Astrocyte (in vitro differentiated cells and primary cell): ENCODE measurements around the gene SMOC2. TPM values are rescaled to one million over a fixed set of nuclear protein-coding genes. Genes with fewer than 3 reads are reported as not detected.

Experiments used
- DNase-seq: peaks from one replicate; pipeline ENCODE4 v3.0.0-alpha.2; 2010; ENCODE audit warnings: low read depth
- FAIRE-seq: peaks from 2 replicates; lab custom pipeline; 2011; peaks lifted over from hg19 to GRCh38; lab: Jason Lieb, UNC
- H2AFZ ChIP-seq: 2 replicates; pipeline ENCODE4 v1.6.0; 2012; ENCODE audit warnings: low read depth, low read length, inconsistent platforms
- H3K27ac ChIP-seq: 2 replicates; pipeline ENCODE4 v1.5.1; 2011; ENCODE audit warnings: low read depth, low read length, inconsistent platforms
- H3K27me3 ChIP-seq: 2 replicates; pipeline ENCODE4 v1.6.0; 2011; ENCODE audit warnings: low read length, inconsistent platforms; ENCODE audit not compliant: insufficient read depth
- H3K36me3 ChIP-seq: 2 replicates; pipeline ENCODE4 v1.5.1; 2011; ENCODE audit warnings: low read length, inconsistent platforms; ENCODE audit not compliant: insufficient read depth
- H3K4me1 ChIP-seq: 2 replicates; pipeline ENCODE4 v1.5.1; 2011; ENCODE audit warnings: low read length, inconsistent platforms; ENCODE audit not compliant: insufficient read depth
- H3K4me2 ChIP-seq: 2 replicates; pipeline ENCODE4 v1.6.0; 2012; ENCODE audit warnings: low read length, inconsistent platforms
- H3K4me3 ChIP-seq: 2 replicates; pipeline ENCODE4 v1.5.1; 2011; ENCODE audit warnings: low read depth, mild to moderate bottlenecking, low read length, inconsistent platforms; ENCODE audit not compliant: insufficient read depth
- H3K79me2 ChIP-seq: 2 replicates; pipeline ENCODE4 v1.6.0; 2012; ENCODE audit warnings: mild to moderate bottlenecking, low read length, inconsistent platforms; ENCODE audit not compliant: insufficient read depth
- H3K9ac ChIP-seq: 2 replicates; pipeline ENCODE4 v1.6.0; 2012; ENCODE audit warnings: mild to moderate bottlenecking, low read length, inconsistent platforms
- H3K9me3 ChIP-seq: 2 replicates; pipeline ENCODE4 v1.5.1; 2012; ENCODE audit warnings: low read depth, mild to moderate bottlenecking, low read length, inconsistent platforms; ENCODE audit not compliant: insufficient read depth
- H4K20me1 ChIP-seq: 2 replicates; pipeline ENCODE4 v1.6.0; 2012; ENCODE audit warnings: low read length, inconsistent platforms; ENCODE audit not compliant: insufficient read depth
- H3K27ac Mint-ChIP-seq: one replicate; pipeline ENCODE4 v1.8.0; 2021; ENCODE audit warnings: mild to moderate bottlenecking, mixed read lengths; ENCODE audit not compliant: unreplicated experiment
- H3K27me3 Mint-ChIP-seq: one replicate; pipeline ENCODE4 v1.8.0; 2021; ENCODE audit warnings: low read depth, mixed read lengths; ENCODE audit not compliant: unreplicated experiment
- H3K36me3 Mint-ChIP-seq: one replicate; pipeline ENCODE4 v1.8.0; 2021; ENCODE audit warnings: low read depth, mixed read lengths; ENCODE audit not compliant: unreplicated experiment
- H3K4me1 Mint-ChIP-seq: one replicate; pipeline ENCODE4 v1.8.0; 2021; ENCODE audit warnings: low read depth, mixed read lengths; ENCODE audit not compliant: unreplicated experiment
- H3K4me3 Mint-ChIP-seq: one replicate; pipeline ENCODE4 v1.8.0; 2021; ENCODE audit warnings: mild to moderate bottlenecking, moderate library complexity, mixed read lengths; ENCODE audit not compliant: unreplicated experiment
- H3K9me3 Mint-ChIP-seq: one replicate; pipeline ENCODE4 v1.8.0; 2021; ENCODE audit warnings: mild to moderate bottlenecking, mixed read lengths; ENCODE audit not compliant: unreplicated experiment
- EZH2 ChIP-seq: IDR thresholded peaks from 2 replicates; pipeline ENCODE4 v1.6.1; 2012; ENCODE audit warnings: mild to moderate bottlenecking, low read length, inconsistent platforms; ENCODE audit not compliant: insufficient read depth
- total RNA-seq: library from RNA; stranded (reverse); gene quantifications from 2 replicates; pipeline ENCODE4 v1.2.1, GENCODE V29; 2021
- TF ChIP-seq, protein P1 (sequence below): IDR thresholded peaks from 2 replicates; pipeline ENCODE4 v1.5.1; 2011; ENCODE audit warnings: low read depth, mild to moderate bottlenecking, inconsistent platforms, low read length, moderate library complexity; ENCODE audit not compliant: insufficient read depth

SMOC2 gene
- total RNA-seq, 1 donor from 2014 or later = 0.93 TPM

DNA sequence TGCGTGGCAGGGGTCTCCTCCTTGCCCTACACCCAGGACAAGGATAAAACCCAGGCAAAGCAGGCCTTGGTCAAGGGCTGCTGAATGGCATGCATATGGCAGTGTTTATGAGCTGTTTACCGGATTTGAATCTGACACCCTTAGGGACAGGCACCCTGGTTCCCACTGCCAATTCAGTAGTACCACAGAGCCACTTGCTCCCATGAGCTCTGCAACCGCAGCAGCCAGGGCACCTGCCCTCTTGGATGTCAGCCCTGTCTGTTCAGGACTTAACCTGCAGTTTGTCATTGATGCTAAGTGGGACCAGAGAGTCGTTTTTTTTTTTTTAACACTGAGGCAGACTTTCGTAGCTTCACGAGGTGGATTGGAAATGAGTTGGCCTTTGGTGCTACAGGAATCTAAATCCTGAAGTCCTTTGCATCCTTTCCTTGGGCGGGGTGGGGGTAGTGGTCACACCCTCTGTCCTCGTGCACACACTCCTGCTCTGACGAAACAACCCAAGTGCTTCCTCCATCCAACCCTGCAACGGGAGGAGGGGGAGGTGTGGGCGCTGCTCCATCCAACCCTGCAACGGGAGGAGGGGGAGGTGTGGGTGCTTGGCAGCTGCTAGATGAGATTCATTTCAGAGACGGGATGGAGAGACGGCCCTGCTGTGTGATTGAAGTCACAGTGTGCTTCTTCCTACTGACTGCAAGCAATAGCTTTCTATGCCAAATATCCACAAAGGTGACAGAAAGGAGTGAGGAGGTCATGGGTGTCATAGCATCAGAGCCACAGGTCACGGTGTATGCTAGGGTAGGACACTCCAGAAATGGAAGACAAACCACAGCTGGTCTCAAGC is 166.5 kb downstream of the SMOC2 start:
- DNase-seq (no peak), FAIRE-seq (no peak)
- no peaks in the 10 kb centered on the region for H3K36me3 Mint-ChIP-seq
- H3K4me1 Mint-ChIP-seq = peaks cover 10% of the 10 kb centered on the region
- H3K9me3 Mint-ChIP-seq = peaks cover 2% of the 10 kb centered on the region
- Histone ChIP-seq H3K9me3 (peaks cover 5% of the 10 kb centered on the region), H3K9ac (no peak overlapping the region), H3K27ac (no peak overlapping the region), H2AFZ (no peak overlapping the region), H3K4me1 (no peaks in the 10 kb centered on the region), H4K20me1 (no peaks in the 10 kb centered on the region), H3K79me2 (no peaks in the 10 kb centered on the region), H3K27me3 (no peaks in the 10 kb centered on the region), H3K4me3 (no peak overlapping the region), H3K4me2 (no peak overlapping the region), H3K36me3 (no peaks in the 10 kb centered on the region)
- H3K27me3 Mint-ChIP-seq = peaks cover 18% of the 10 kb centered on the region
- no peak overlapping the region for H3K27ac Mint-ChIP-seq
- no peak overlapping the region for H3K4me3 Mint-ChIP-seq
- no peak for TF ChIP-seq EZH2

DNA sequence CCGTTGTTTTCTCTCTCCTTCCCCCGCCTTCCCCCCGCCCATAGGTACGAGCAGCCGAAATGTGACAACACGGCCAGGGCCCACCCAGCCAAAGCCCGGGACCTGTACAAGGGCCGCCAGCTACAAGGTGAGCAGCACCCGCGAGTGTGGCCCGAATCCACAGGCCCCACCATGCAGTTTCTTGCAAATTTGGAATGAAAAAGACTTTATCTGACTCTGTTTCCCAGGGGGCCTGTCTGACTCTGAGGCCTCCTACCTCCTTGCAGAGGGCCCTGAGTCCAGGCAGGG is 167.1 kb downstream of the SMOC2 start:
- Histone ChIP-seq H3K36me3 (no peaks in the 10 kb centered on the region), H2AFZ (no peak overlapping the region), H3K27ac (no peak overlapping the region), H3K9me3 (peaks cover 5% of the 10 kb centered on the region), H3K4me2 (no peak overlapping the region), H3K27me3 (no peaks in the 10 kb centered on the region), H4K20me1 (no peaks in the 10 kb centered on the region), H3K4me1 (no peaks in the 10 kb centered on the region), H3K79me2 (no peaks in the 10 kb centered on the region), H3K4me3 (no peak overlapping the region), H3K9ac (no peak overlapping the region)
- Mint-ChIP-seq H3K4me3 (no peak overlapping the region), H3K27ac (no peak overlapping the region), H3K4me1 (peaks cover 10% of the 10 kb centered on the region), H3K9me3 (peaks cover 5% of the 10 kb centered on the region), H3K27me3 (peaks cover 16% of the 10 kb centered on the region), H3K36me3 (peaks cover 4% of the 10 kb centered on the region)
- no peak for DNase-seq
- FAIRE-seq = no peak
- TF ChIP-seq, protein P1, sequence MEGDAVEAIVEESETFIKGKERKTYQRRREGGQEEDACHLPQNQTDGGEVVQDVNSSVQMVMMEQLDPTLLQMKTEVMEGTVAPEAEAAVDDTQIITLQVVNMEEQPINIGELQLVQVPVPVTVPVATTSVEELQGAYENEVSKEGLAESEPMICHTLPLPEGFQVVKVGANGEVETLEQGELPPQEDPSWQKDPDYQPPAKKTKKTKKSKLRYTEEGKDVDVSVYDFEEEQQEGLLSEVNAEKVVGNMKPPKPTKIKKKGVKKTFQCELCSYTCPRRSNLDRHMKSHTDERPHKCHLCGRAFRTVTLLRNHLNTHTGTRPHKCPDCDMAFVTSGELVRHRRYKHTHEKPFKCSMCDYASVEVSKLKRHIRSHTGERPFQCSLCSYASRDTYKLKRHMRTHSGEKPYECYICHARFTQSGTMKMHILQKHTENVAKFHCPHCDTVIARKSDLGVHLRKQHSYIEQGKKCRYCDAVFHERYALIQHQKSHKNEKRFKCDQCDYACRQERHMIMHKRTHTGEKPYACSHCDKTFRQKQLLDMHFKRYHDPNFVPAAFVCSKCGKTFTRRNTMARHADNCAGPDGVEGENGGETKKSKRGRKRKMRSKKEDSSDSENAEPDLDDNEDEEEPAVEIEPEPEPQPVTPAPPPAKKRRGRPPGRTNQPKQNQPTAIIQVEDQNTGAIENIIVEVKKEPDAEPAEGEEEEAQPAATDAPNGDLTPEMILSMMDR = no peak
- TF ChIP-seq EZH2 = no peak

DNA sequence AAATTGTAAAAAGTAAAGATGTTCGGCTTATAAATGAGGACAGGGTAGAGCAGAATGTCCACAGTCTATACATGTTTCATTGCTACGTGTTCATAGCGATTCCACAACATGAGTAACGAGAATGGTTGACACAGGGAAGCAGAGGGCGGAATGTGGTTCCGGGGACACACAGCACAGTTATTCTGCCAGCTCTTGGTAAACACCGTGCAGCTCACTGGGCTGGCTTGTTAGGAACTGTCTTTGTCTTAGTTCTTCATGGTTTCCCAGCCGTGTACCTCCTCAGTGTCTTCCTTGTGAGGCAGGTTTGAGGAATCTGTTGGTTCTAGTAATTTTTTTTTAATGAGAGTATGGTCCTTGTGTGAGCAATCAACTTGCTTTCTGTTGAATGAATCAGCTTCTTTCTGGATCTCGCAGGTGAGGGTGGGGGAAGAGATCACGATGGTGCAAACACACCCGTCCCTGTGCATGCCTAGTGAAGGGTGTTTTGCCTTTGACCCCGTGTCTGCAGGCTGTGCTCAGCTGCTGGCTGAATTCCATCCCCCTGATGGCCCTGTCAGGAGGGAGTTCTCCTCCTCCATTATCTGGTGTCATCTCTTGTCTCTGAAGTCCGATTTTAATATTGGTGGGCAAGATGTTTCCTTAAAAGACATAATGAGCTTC is 168.2 kb downstream of the SMOC2 start:
- peaks cover 4% of the 10 kb centered on the region for H3K36me3 Mint-ChIP-seq
- DNase-seq (no peak), FAIRE-seq (no peak)
- no peak overlapping the region for H3K27ac Mint-ChIP-seq
- no peaks in the 10 kb centered on the region for H3K27me3 ChIP-seq
- no peak overlapping the region for H2AFZ ChIP-seq
- peaks cover 12% of the 10 kb centered on the region for H3K27me3 Mint-ChIP-seq
- H3K79me2 ChIP-seq = no peaks in the 10 kb centered on the region
- no peaks in the 10 kb centered on the region for H3K4me1 ChIP-seq
- H3K27ac ChIP-seq = no peak overlapping the region
- H3K9ac ChIP-seq = no peak overlapping the region
- H3K4me3 ChIP-seq = no peak overlapping the region
- H3K4me2 ChIP-seq = no peak overlapping the region
- no peaks in the 10 kb centered on the region for H4K20me1 ChIP-seq
- no peak overlapping the region for H3K4me3 Mint-ChIP-seq
- H3K9me3 ChIP-seq = peaks cover 5% of the 10 kb centered on the region
- peaks cover 9% of the 10 kb centered on the region for H3K9me3 Mint-ChIP-seq
- TF ChIP-seq, protein P1 = no peak
- no peak for TF ChIP-seq EZH2
- H3K4me1 Mint-ChIP-seq = peaks cover 10% of the 10 kb centered on the region
- H3K36me3 ChIP-seq = no peaks in the 10 kb centered on the region
